NCI-H146 (cell line): ENCODE data around the gene CHTOP.
"Not testable (repeated sequence)": the region's sequence is repeated elsewhere in the genome, so short reads cannot be mapped to it uniquely, and the experiment has no call there.

Experiments
- DNase-seq: peaks from one replicate; lab custom pipeline; 2025; lab: John Stamatoyannopoulos, UW

CHTOP gene

GRCh38 chr1:153631047-153632022, 2.5 kb upstream of the CHTOP start:
- DNase-seq, result no peak

GRCh38 chr1:153633161-153633753, 609 bp upstream of the CHTOP start:
- peak; percentile 71 for DNase-seq

GRCh38 chr1:153635872-153636271, 2.0 kb downstream of the CHTOP start:
- no peak for DNase-seq

GRCh38 chr1:153636312-153636711, 2.4 kb downstream of the CHTOP start:
- DNase-seq, result no peak

- DNase-seq, result no peak
Measured at GRCh38 chr1:153638261-153638660, 4.4 kb downstream of the CHTOP start.

GRCh38 chr1:153639280-153639679, 5.4 kb downstream of the CHTOP start:
- DNase-seq, result no peak

GRCh38 chr1:153640213-153640612, 6.3 kb downstream of the CHTOP start:
- not testable (repeated sequence) for DNase-seq

GRCh38 chr1:153640861-153641260, 7.0 kb downstream of the CHTOP start:
- no peak for DNase-seq

- no peak for DNase-seq
Measured at GRCh38 chr1:153642161-153642560, 8.3 kb downstream of the CHTOP start.

GRCh38 chr1:153643100-153643499, 9.2 kb downstream of the CHTOP start:
- no peak for DNase-seq

GRCh38 chr1:153643816-153644215, 9.9 kb downstream of the CHTOP start:
- no peak for DNase-seq

- DNase-seq, result no peak
Measured at GRCh38 chr1:153646672-153647345, 12.9 kb downstream of the CHTOP start.

GRCh38 chr1:153647346-153647714, 13.5 kb downstream of the CHTOP start:
- DNase-seq, result no peak

GRCh38 chr1:153648000-153648643, 14.3 kb downstream of the CHTOP start:
- DNase-seq, result no peak

- DNase-seq, result no peak
Measured at GRCh38 chr1:153649137-153649862, 15.4 kb downstream of the CHTOP start.

GRCh38 chr1:153649863-153650235, 16.0 kb downstream of the CHTOP start:
- DNase-seq, result no peak

GRCh38 chr1:153651771-153652170, 17.9 kb downstream of the CHTOP start:
- peak; percentile 10 for DNase-seq

GRCh38 chr1:153652805-153653500, 19.1 kb downstream of the CHTOP start:
- no peak for DNase-seq

- DNase-seq, result peak; percentile 55
Measured at GRCh38 chr1:153655333-153655732, 21.5 kb downstream of the CHTOP start.

- peak; percentile 87 for DNase-seq
Measured at GRCh38 chr1:153658400-153659174, 24.7 kb downstream of the CHTOP start, which contains the start of gene SNAPIN. Gene SNAPIN, plus strand, starts transcription at chr1:153658703. Its CDS starts 41 bp downstream, at chr1:153658744.
